Measurements from ENCODE around the gene DMXL2.
"Not testable (repeated sequence)": the region's sequence is repeated elsewhere in the genome, so short reads cannot be mapped to it uniquely, and the experiment has no call there.

Gene DMXL2

DNA sequence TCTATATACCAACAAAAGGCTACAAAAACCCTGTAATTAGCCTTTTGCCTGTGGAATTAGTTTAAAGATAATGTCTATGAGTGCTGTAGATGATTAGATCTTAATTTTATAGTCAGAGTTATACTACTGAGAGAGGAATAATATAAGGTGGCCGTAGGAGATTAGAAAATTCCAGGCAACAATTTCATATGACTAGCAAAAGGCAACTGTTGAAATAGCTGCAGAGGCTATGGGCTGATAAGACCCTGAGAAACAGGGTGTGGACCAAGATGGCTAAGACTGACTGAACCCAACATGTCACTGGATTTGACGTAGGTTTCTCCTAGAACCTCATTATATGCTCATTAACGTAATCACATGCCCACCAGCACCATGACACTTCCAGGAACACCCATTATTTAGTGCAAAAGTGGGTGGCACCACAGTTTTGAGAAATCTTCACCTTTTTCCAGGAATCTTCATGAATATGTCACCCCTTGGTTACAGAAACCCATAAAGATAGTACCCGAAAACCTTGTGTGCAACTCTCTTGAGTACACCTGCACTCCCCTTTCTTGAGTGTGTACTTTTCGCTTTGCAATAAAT, 29.6 kb upstream of the DMXL2 start:
- Histone ChIP-seq H3K4me2 (ENCODE audit: insufficient read depth, low read length, poor library complexity, severe bottlenecking) (no peak overlapping the region), H2AK5ac (ENCODE audit: low read depth, low read length) (no peak overlapping the region), H4K8ac (ENCODE audit: low read depth, low read length) (no peak overlapping the region), H3K23ac (ENCODE audit: low read depth, low read length, poor library complexity) (no peak overlapping the region), H2BK5ac (ENCODE audit: low read length) (no peak overlapping the region), H3K4me1 (ENCODE audit: control insufficient read depth in 2 of 2, insufficient read depth in 1 of 2, low read depth in 1 of 2, low read length in 2 of 2) (no peaks in the 10 kb centered on the region), H3K4ac (ENCODE audit: low read length) (no peak overlapping the region), H3K36me3 (replicated peaks in 1 of 2; ENCODE audit: control insufficient read depth in 2 of 2, insufficient read depth in 2 of 2, low read length in 2 of 2) (no peaks in the 10 kb centered on the region), H2AFZ (ENCODE audit: low read length) (no peak overlapping the region), H3K79me1 (ENCODE audit: low read depth, low read length) (no peaks in the 10 kb centered on the region), H2BK120ac (ENCODE audit: low read depth, low read length) (no peak overlapping the region), H3K4me3 (ENCODE audit: low read length in 2 of 2) (no peak overlapping the region), H3K9ac (ENCODE audit: low read depth, low read length, poor library complexity) (no peak overlapping the region), H3K9me3 (replicated peaks in 1 of 2; ENCODE audit: control insufficient read depth in 2 of 2, insufficient read depth in 1 of 2, low read depth in 1 of 2, low read length in 2 of 2) (no peaks in the 10 kb centered on the region), H3K27ac (replicated peaks; ENCODE audit: low read length) (no peak overlapping the region), H3K27me3 (ENCODE audit: control insufficient read depth in 3 of 3, insufficient read depth in 3 of 3, low read depth in 1 of 3, low read length in 3 of 3) (peaks cover 0 to 4% (median 0%) of the 10 kb centered on the region in 3 experiments), H3K14ac (ENCODE audit: low read length) (no peak overlapping the region), H2BK15ac (ENCODE audit: low read length) (no peak overlapping the region), H2BK12ac (ENCODE audit: low read length) (no peak overlapping the region), H4K91ac (ENCODE audit: low read depth, low read length, poor library complexity) (no peak overlapping the region), H3K18ac (ENCODE audit: low read length) (no peak overlapping the region)
- WGBS, 2 donors (ENCODE audit: extremely low coverage in 2 of 2, insufficient read length in 2 of 2, insufficient replicate concordance in 1 of 2): no CpG with 5 or more reads among the region's 5 CpGs
- DNase-seq (ENCODE audit: low spot score): no peak

DNA sequence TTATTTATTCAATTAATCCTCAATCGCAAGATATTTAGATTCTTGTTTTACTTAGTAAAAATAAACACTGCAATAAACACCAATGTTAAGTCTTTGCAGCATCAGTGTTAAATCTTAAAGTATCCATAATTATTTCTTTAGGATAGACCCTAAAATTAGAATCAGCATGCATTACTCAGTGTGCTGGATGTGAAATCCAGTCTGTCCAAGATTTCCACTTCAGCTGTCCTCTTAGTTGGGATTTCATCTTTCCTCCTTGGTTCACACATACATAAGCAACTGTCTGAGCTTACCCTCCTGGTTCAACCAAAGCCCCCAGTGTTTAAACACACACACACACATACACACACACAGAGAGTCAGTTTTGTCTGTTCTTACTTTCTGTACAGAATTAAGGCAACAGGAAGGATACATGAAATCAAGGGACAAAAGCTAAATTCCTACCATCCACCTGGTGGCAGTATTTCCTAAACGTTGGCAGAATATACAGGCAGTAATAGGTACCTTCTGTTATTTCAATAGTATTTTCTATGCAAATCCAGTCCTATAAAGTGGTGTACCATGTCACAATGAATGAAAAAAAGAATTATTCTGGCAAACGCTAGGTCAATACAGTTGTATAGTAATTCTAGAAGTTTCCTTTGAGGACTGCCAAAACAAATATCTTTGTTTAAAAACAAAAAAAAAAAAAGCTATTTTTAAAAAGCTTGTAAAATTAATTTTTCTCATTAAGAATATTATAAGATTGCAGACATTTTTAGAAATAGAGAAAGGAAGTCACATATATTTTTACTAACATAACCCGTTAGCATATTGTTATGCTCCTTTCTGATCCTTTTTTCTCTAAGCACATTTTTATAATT, 27.3 kb upstream of the DMXL2 start:
- Histone ChIP-seq H3K4me1 (ENCODE audit: control insufficient read depth in 2 of 2, insufficient read depth in 1 of 2, low read depth in 1 of 2, low read length in 2 of 2) (no peaks in the 10 kb centered on the region), H3K79me1 (ENCODE audit: low read depth, low read length) (no peaks in the 10 kb centered on the region), H3K4ac (ENCODE audit: low read length) (no peak overlapping the region), H2AFZ (ENCODE audit: low read length) (no peak overlapping the region), H2AK5ac (ENCODE audit: low read depth, low read length) (no peak overlapping the region), H3K14ac (ENCODE audit: low read length) (no peak overlapping the region), H4K8ac (ENCODE audit: low read depth, low read length) (no peak overlapping the region), H2BK12ac (ENCODE audit: low read length) (no peak overlapping the region), H3K18ac (ENCODE audit: low read length) (no peak overlapping the region), H2BK5ac (ENCODE audit: low read length) (no peak overlapping the region), H3K9ac (ENCODE audit: low read depth, low read length, poor library complexity) (no peak overlapping the region), H3K4me2 (ENCODE audit: insufficient read depth, low read length, poor library complexity, severe bottlenecking) (no peak overlapping the region), H3K27ac (replicated peaks; ENCODE audit: low read length) (no peak overlapping the region), H3K27me3 (ENCODE audit: control insufficient read depth in 3 of 3, insufficient read depth in 3 of 3, low read depth in 1 of 3, low read length in 3 of 3) (peaks cover 0 to 10% (median 0%) of the 10 kb centered on the region in 3 experiments), H2BK15ac (ENCODE audit: low read length) (no peak overlapping the region), H2BK120ac (ENCODE audit: low read depth, low read length) (no peak overlapping the region), H3K4me3 (ENCODE audit: low read length in 2 of 2) (no peak overlapping the region), H3K23ac (ENCODE audit: low read depth, low read length, poor library complexity) (no peak overlapping the region), H3K9me3 (replicated peaks in 1 of 2; ENCODE audit: control insufficient read depth in 2 of 2, insufficient read depth in 1 of 2, low read depth in 1 of 2, low read length in 2 of 2) (no peaks in the 10 kb centered on the region), H4K91ac (ENCODE audit: low read depth, low read length, poor library complexity) (no peak overlapping the region), H3K36me3 (replicated peaks in 1 of 2; ENCODE audit: control insufficient read depth in 2 of 2, insufficient read depth in 2 of 2, low read length in 2 of 2) (no peaks in the 10 kb centered on the region)
- peak; percentile 56 for DNase-seq (ENCODE audit: low spot score)
- WGBS, 2 donors (ENCODE audit: extremely low coverage in 2 of 2, insufficient read length in 2 of 2, insufficient replicate concordance in 1 of 2): no CpG with 5 or more reads among the region's 4 CpGs

DNA sequence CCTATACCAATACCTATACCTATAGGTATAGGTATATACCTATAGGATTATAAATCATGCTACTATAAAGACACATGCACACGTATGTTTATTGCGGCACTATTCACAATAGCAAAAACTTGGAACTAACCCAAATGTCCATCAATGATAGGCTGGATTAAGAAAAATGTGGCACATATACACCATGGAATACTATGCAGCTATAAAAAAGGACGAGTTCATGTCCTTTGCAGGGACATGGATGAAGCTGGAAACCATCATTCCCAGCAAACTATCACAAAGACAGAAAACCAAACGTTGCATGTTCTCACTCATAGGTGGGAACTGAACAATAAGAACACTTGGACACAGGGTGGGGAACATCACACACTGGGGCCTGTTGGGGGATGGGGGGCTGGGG, 26.1 kb upstream of the DMXL2 start:
- not testable (repeated sequence) for H3K4ac ChIP-seq (ENCODE audit: low read length); H3K36me3 ChIP-seq (replicated peaks in 1 of 2; ENCODE audit: control insufficient read depth in 2 of 2, insufficient read depth in 2 of 2, low read length in 2 of 2); H3K4me3 ChIP-seq (ENCODE audit: low read length in 2 of 2); H2AFZ ChIP-seq (ENCODE audit: low read length); H2AK5ac ChIP-seq (ENCODE audit: low read depth, low read length); H4K91ac ChIP-seq (ENCODE audit: low read depth, low read length, poor library complexity); H3K4me1 ChIP-seq (ENCODE audit: control insufficient read depth in 2 of 2, insufficient read depth in 1 of 2, low read depth in 1 of 2, low read length in 2 of 2); H3K14ac ChIP-seq (ENCODE audit: low read length); H3K9ac ChIP-seq (ENCODE audit: low read depth, low read length, poor library complexity); H3K79me1 ChIP-seq (ENCODE audit: low read depth, low read length); H4K8ac ChIP-seq (ENCODE audit: low read depth, low read length); H3K18ac ChIP-seq (ENCODE audit: low read length); H2BK120ac ChIP-seq (ENCODE audit: low read depth, low read length); DNase-seq (ENCODE audit: low spot score); H2BK5ac ChIP-seq (ENCODE audit: low read length); H3K9me3 ChIP-seq (replicated peaks in 1 of 2; ENCODE audit: control insufficient read depth in 2 of 2, insufficient read depth in 1 of 2, low read depth in 1 of 2, low read length in 2 of 2); H3K27ac ChIP-seq (replicated peaks; ENCODE audit: low read length); H2BK15ac ChIP-seq (ENCODE audit: low read length); H3K4me2 ChIP-seq (ENCODE audit: insufficient read depth, low read length, poor library complexity, severe bottlenecking); H2BK12ac ChIP-seq (ENCODE audit: low read length); H3K23ac ChIP-seq (ENCODE audit: low read depth, low read length, poor library complexity)
- WGBS, 2 donors (ENCODE audit: extremely low coverage in 2 of 2, insufficient read length in 2 of 2, insufficient replicate concordance in 1 of 2): no CpG with 5 or more reads among the region's 4 CpGs
- peaks cover 0 to 16% (median 0%) of the 10 kb centered on the region in 3 experiments for H3K27me3 ChIP-seq (ENCODE audit: control insufficient read depth in 3 of 3, insufficient read depth in 3 of 3, low read depth in 1 of 3, low read length in 3 of 3)

DNA sequence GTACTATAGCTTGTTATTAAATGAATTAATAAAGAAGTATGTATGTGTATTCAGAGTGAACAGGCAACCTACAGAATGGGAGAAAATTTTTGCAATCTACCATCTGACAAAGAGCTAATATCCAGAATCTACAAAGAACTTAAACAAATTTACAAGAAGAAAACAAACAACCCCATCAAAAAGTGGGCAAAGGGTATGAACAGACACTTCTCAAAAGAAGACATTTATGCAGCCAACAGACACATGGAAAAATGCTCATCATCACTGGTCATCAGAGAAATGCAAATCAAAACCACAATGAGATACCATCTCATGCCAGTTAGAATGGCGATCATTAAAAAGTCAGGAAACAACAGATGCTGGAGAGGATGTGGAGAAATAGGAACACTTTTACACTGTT, 25.5 kb upstream of the DMXL2 start:
- not testable (repeated sequence) for H4K91ac ChIP-seq (ENCODE audit: low read depth, low read length, poor library complexity); DNase-seq (ENCODE audit: low spot score); H3K36me3 ChIP-seq (replicated peaks in 1 of 2; ENCODE audit: control insufficient read depth in 2 of 2, insufficient read depth in 2 of 2, low read length in 2 of 2); H3K4me3 ChIP-seq (ENCODE audit: low read length in 2 of 2); H3K9me3 ChIP-seq (replicated peaks in 1 of 2; ENCODE audit: control insufficient read depth in 2 of 2, insufficient read depth in 1 of 2, low read depth in 1 of 2, low read length in 2 of 2); H2AK5ac ChIP-seq (ENCODE audit: low read depth, low read length); H3K4me1 ChIP-seq (ENCODE audit: control insufficient read depth in 2 of 2, insufficient read depth in 1 of 2, low read depth in 1 of 2, low read length in 2 of 2); H4K8ac ChIP-seq (ENCODE audit: low read depth, low read length); H2BK12ac ChIP-seq (ENCODE audit: low read length); H3K79me1 ChIP-seq (ENCODE audit: low read depth, low read length); H3K14ac ChIP-seq (ENCODE audit: low read length); H3K23ac ChIP-seq (ENCODE audit: low read depth, low read length, poor library complexity); H2BK5ac ChIP-seq (ENCODE audit: low read length); H3K4me2 ChIP-seq (ENCODE audit: insufficient read depth, low read length, poor library complexity, severe bottlenecking); H3K27ac ChIP-seq (replicated peaks; ENCODE audit: low read length); H2BK15ac ChIP-seq (ENCODE audit: low read length); H3K18ac ChIP-seq (ENCODE audit: low read length); H2AFZ ChIP-seq (ENCODE audit: low read length); H3K4ac ChIP-seq (ENCODE audit: low read length); H3K9ac ChIP-seq (ENCODE audit: low read depth, low read length, poor library complexity); H2BK120ac ChIP-seq (ENCODE audit: low read depth, low read length)
- H3K27me3 ChIP-seq (ENCODE audit: control insufficient read depth in 3 of 3, insufficient read depth in 3 of 3, low read depth in 1 of 3, low read length in 3 of 3): peaks cover 0 to 16% (median 0%) of the 10 kb centered on the region in 3 experiments
- WGBS, 2 donors (ENCODE audit: extremely low coverage in 2 of 2, insufficient read length in 2 of 2, insufficient replicate concordance in 1 of 2): no CpG with 5 or more reads among the region's 1 CpG
